GM18511 (cell line): ENCODE data around the gene LCN2.
"Not testable (repeated sequence)": the region's sequence is repeated elsewhere in the genome, so short reads cannot be mapped to it uniquely, and the experiment has no call there.

Experiments used
- ATAC-seq: cut with Tn5 transposase; IDR thresholded peaks from one replicate; pipeline ENCODE4 v1.9.1; 2021; ENCODE audit warnings: mild to moderate bottlenecking, moderate library complexity; ENCODE audit not compliant: unreplicated experiment

The LCN2 gene

GRCh38 chr9:128163523-128164306 is 14.5 kb downstream of the LCN2 start:
- ATAC-seq, result no peak

GRCh38 chr9:128164307-128164885 is 15.1 kb downstream of the LCN2 start:
- no peak for ATAC-seq

- no peak for ATAC-seq
These were observed 16.9 kb downstream of the LCN2 start for GRCh38 chr9:128166169-128166568.

GRCh38 chr9:128167209-128167608 is 18.0 kb downstream of the LCN2 start:
- ATAC-seq, result no peak

- ATAC-seq, result no peak
These were observed 19.6 kb downstream of the LCN2 start for GRCh38 chr9:128168731-128169308.

- no peak for ATAC-seq
These were observed 20.2 kb downstream of the LCN2 start for GRCh38 chr9:128169492-128169891.

- ATAC-seq, result no peak
These were observed 20.7 kb downstream of the LCN2 start for GRCh38 chr9:128169925-128170324.

- ATAC-seq, result no peak
These were observed 24.8 kb downstream of the LCN2 start for GRCh38 chr9:128174062-128174461.

GRCh38 chr9:128175102-128175563 is 25.9 kb downstream of the LCN2 start:
- no peak for ATAC-seq

- no peak for ATAC-seq
These were observed 26.5 kb downstream of the LCN2 start for GRCh38 chr9:128175726-128176125.

- ATAC-seq, result no peak
These were observed 29.7 kb downstream of the LCN2 start for GRCh38 chr9:128178806-128179431.

GRCh38 chr9:128180001-128180400 is 30.7 kb downstream of the LCN2 start:
- ATAC-seq, result no peak

GRCh38 chr9:128180447-128180846 is 31.2 kb downstream of the LCN2 start:
- no peak for ATAC-seq

GRCh38 chr9:128181480-128181879 is 32.2 kb downstream of the LCN2 start:
- not testable (repeated sequence) for ATAC-seq

GRCh38 chr9:128182893-128183588 is 33.8 kb downstream of the LCN2 start:
- ATAC-seq, result no peak

GRCh38 chr9:128185979-128186965 is 37.0 kb downstream of the LCN2 start:
- no peak for ATAC-seq

GRCh38 chr9:128187361-128187760 is 38.1 kb downstream of the LCN2 start:
- ATAC-seq, result no peak

- ATAC-seq, result no peak
These were observed 39.0 kb downstream of the LCN2 start for GRCh38 chr9:128188209-128188608.

GRCh38 chr9:128190013-128190412 is 40.8 kb downstream of the LCN2 start:
- no peak for ATAC-seq
